OCI-LY7 (cell line): ENCODE results near the gene KLHDC8B.

Source experiments
- EZH2phosphoT487 ChIP-seq: fragments of 200-600 bp; sonication (generic); IDR thresholded peaks from 2 replicates; pipeline ENCODE4 v1.6.1; 2018; ENCODE audit warnings: low read depth, borderline replicate concordance, mild to moderate bottlenecking, mixed run types, antibody characterized with exemption, low read length, moderate library complexity, mixed read lengths
- TF ChIP-seq, protein P1 (sequence below): fragments of 200-600 bp; sonication (generic); conservative IDR thresholded peaks from 2 replicates; pipeline ENCODE4 v1.5.1; 2014; ENCODE audit warnings: mild to moderate bottlenecking, antibody characterized with exemption, low read length, moderate library complexity, mixed read lengths

DNA sequence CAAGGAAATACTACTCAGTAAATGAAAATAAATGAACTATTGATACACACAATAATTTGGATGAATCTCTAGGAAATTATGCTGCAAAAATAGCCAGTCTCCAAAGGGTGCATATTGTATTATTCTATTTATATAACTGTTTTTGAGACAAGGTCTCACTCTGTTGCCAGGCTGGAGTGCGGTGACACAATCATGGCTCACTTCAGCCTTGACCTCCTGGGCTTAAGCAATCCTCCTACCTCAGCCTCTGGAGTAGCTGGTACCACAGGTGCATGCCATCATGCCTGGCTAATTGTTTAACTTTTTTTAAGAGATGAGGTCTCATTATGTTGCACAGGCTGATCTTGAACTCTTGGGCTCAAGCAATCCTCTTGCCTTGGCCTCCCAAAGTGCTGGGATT lies 12.5 kb downstream of the KLHDC8B start:
- TF ChIP-seq, protein P1, sequence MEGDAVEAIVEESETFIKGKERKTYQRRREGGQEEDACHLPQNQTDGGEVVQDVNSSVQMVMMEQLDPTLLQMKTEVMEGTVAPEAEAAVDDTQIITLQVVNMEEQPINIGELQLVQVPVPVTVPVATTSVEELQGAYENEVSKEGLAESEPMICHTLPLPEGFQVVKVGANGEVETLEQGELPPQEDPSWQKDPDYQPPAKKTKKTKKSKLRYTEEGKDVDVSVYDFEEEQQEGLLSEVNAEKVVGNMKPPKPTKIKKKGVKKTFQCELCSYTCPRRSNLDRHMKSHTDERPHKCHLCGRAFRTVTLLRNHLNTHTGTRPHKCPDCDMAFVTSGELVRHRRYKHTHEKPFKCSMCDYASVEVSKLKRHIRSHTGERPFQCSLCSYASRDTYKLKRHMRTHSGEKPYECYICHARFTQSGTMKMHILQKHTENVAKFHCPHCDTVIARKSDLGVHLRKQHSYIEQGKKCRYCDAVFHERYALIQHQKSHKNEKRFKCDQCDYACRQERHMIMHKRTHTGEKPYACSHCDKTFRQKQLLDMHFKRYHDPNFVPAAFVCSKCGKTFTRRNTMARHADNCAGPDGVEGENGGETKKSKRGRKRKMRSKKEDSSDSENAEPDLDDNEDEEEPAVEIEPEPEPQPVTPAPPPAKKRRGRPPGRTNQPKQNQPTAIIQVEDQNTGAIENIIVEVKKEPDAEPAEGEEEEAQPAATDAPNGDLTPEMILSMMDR: no peak
- no peak for TF ChIP-seq EZH2phosphoT487
